Stimulated activated CD8-positive, alpha-beta memory T cell treated with anti-CD3 and anti-CD28 coated beads, Interleukin-4, amount 100 ng/mL, for 1 hour (primary cell): ENCODE data around the gene SORT1.

Experiments
- DNase-seq, 2 donors: peaks; one replicate each; pipeline ENCODE4 v3.0.0-alpha.2; 2020; ENCODE audit warnings: low read depth in 2 of 2, low spot score in 1 of 2

Gene SORT1

GRCh38 chr1:109277434-109278204 lies 120.1 kb downstream of the SORT1 start:
- DNase-seq: peak in 1 of 2 donors; percentile 35

GRCh38 chr1:109275706-109276345 lies 121.9 kb downstream of the SORT1 start:
- DNase-seq: no peak

- DNase-seq: no peak
Measured at GRCh38 chr1:109274533-109275476, 122.9 kb downstream of the SORT1 start.

GRCh38 chr1:109273570-109274288 lies 124.0 kb downstream of the SORT1 start:
- DNase-seq: no peak

- no peak for DNase-seq
Measured at GRCh38 chr1:109272831-109273547, 124.7 kb downstream of the SORT1 start.

GRCh38 chr1:109272021-109272799 lies 125.5 kb downstream of the SORT1 start:
- no peak for DNase-seq

GRCh38 chr1:109271458-109271857 lies 126.3 kb downstream of the SORT1 start:
- DNase-seq: no peak

GRCh38 chr1:109270623-109271317 lies 126.9 kb downstream of the SORT1 start:
- DNase-seq: no peak

- DNase-seq: no peak
Measured at GRCh38 chr1:109269981-109270622, 127.6 kb downstream of the SORT1 start.

- DNase-seq: no peak
Measured at GRCh38 chr1:109269212-109269980, 128.3 kb downstream of the SORT1 start.

- DNase-seq: no peak
Measured at GRCh38 chr1:109268431-109269211, 129.1 kb downstream of the SORT1 start.

GRCh38 chr1:109267743-109268300 lies 129.9 kb downstream of the SORT1 start:
- DNase-seq: no peak

- DNase-seq: no peak
Measured at GRCh38 chr1:109266965-109267364, 130.8 kb downstream of the SORT1 start.

- no peak for DNase-seq
Measured at GRCh38 chr1:109265741-109266330, 131.9 kb downstream of the SORT1 start.

GRCh38 chr1:109265016-109265415 lies 132.7 kb downstream of the SORT1 start:
- no peak for DNase-seq

- no peak for DNase-seq
Measured at GRCh38 chr1:109264379-109264755, 133.4 kb downstream of the SORT1 start.
